ENCODE data around the gene MAGI1.

The MAGI1 gene

DNA sequence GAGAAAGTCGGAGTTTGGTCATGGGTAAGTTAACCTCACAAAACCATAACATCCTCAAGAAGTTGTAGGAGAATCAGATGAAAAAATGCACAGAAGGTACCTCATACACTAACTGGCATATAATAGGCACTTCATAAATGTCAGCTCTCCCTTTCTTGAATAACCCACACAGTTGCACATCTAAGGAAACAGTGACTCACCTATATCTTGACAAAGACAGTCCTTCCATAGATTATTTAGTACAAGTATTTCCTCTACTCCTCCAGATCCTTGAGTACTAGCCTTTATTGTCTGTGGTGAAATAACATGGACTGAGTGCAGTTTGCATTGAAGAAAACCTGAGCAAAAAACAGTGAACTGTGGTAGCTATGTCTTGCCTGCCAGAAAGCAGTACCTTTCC is 46.6 kb downstream of the MAGI1 start:
- intact Hi-C loops (cut with micrococcal nuclease) = no loop called here
- Mint-ChIP-seq H3K27ac (no peak overlapping the region), H3K27me3 (no peaks in the 10 kb centered on the region), H3K9me3 (no peaks in the 10 kb centered on the region), H3K36me3 (ENCODE audit: low read depth) (no peaks in the 10 kb centered on the region), H3K4me1 (ENCODE audit: low read depth) (no peaks in the 10 kb centered on the region), H3K4me3 (no peak overlapping the region)

DNA sequence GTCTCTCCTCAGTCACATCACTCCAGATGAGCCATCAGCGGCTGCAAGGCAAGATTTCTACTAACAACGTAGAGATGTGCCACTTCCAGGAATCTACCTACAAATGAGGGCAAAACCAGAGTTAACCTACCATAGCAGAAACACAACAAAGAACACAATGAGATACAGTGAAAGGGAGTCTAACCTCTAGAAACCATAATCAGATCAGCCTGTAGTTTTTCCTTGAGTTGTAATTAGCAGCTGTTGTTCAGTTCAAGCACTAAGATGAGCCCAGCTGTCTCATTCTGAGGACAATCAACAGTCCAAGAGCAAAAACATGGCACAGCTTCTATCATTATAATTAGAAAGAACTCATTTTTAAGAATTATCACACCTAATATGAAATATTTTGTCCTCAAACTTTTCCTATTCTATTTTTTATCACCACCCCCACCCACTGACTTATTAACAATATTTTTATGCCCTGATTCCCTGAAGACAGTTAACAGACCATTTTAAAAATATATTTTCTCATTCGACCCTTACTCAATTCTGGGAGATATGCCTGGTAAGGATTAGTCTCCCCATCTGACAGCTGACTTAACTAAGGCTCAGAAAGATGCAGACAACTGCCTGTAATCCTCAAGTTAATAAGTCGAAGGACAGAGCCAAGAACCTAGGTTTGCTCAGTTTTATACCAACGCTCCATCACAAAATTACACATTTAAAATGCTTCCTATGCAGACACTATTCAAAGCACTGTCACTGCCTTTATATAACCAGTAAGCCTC is 50.1 kb downstream of the MAGI1 start:
- Mint-ChIP-seq H3K4me3 (no peak overlapping the region), H3K9me3 (no peaks in the 10 kb centered on the region), H3K36me3 (ENCODE audit: low read depth) (no peaks in the 10 kb centered on the region), H3K27ac (no peak overlapping the region), H3K4me1 (ENCODE audit: low read depth) (no peaks in the 10 kb centered on the region), H3K27me3 (no peaks in the 10 kb centered on the region)
- intact Hi-C loops (cut with micrococcal nuclease) = no loop called here

DNA sequence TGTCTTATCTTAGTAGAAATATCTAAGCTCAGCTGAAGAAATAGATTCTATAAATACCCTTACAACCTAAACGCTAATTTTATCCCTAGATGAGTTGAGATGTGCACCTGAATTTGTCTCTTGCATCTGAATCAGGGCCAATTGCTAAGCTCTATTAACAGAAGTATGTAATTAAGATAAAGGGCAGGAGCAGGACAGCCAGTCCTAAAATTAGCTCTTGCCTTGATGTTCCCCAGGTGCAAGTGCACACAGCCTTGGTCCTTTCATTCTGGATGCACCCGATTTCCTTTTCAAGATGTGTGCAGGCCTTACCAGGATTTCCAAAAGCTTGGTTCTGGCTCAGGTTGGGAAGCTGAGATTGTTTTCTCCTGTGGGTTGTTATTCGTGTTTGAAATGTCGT is 52.4 kb downstream of the MAGI1 start:
- H3K4me1 Mint-ChIP-seq (ENCODE audit: low read depth) = no peaks in the 10 kb centered on the region
- H3K4me3 Mint-ChIP-seq = no peak overlapping the region
- intact Hi-C loops (cut with micrococcal nuclease) = no loop called here
- H3K9me3 Mint-ChIP-seq = no peaks in the 10 kb centered on the region
- H3K27me3 Mint-ChIP-seq = no peaks in the 10 kb centered on the region
- H3K27ac Mint-ChIP-seq = no peak overlapping the region
- no peaks in the 10 kb centered on the region for H3K36me3 Mint-ChIP-seq (ENCODE audit: low read depth)

DNA sequence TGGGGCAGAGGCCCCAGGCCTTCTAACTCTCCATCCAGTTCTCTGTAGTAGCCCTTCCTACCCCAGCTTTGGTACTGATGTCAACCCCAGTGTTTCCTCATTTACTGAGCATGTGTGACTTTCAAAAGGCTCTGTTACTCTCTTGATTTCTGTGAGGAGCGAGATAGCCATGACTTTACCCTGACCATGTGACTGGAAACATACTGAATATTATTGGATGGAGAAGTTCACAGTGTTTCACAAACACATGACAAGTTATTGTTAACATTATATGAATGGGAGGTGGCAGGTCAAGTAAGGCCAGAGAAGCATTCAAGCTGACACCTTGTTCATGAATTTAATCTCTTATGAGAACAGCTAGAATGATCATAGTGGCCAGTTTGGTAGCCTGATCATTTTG is 53.7 kb downstream of the MAGI1 start:
- Mint-ChIP-seq H3K36me3 (ENCODE audit: low read depth) (no peaks in the 10 kb centered on the region), H3K27ac (no peak overlapping the region), H3K27me3 (no peaks in the 10 kb centered on the region), H3K9me3 (no peaks in the 10 kb centered on the region), H3K4me1 (ENCODE audit: low read depth) (no peaks in the 10 kb centered on the region), H3K4me3 (no peak overlapping the region)
- intact Hi-C loops (cut with micrococcal nuclease) = no loop called here

DNA sequence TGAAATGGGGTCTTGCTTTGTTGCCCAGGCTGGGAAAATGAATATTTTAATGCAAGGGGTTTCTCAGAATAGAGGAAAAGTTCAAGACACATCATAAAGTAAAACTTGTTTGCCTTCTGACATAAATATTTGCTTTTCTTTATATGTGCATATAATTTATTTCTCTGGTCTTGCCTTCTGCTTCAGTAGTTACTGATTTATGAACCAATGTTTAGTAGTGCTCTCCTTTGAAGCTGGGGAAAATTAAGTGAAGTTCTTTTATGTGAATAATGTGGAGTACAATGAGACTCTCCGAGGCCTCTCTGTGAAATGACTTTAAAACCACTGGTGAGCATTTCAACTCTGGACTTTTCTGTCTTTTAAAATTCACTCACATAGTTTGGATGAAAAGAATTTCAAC is 55.6 kb downstream of the MAGI1 start:
- no peaks in the 10 kb centered on the region for H3K4me1 Mint-ChIP-seq (ENCODE audit: low read depth)
- H3K27me3 Mint-ChIP-seq = no peaks in the 10 kb centered on the region
- H3K9me3 Mint-ChIP-seq = no peaks in the 10 kb centered on the region
- H3K4me3 Mint-ChIP-seq = no peak overlapping the region
- intact Hi-C loops (cut with micrococcal nuclease) = no loop called here
- no peaks in the 10 kb centered on the region for H3K36me3 Mint-ChIP-seq (ENCODE audit: low read depth)
- H3K27ac Mint-ChIP-seq = no peak overlapping the region

DNA sequence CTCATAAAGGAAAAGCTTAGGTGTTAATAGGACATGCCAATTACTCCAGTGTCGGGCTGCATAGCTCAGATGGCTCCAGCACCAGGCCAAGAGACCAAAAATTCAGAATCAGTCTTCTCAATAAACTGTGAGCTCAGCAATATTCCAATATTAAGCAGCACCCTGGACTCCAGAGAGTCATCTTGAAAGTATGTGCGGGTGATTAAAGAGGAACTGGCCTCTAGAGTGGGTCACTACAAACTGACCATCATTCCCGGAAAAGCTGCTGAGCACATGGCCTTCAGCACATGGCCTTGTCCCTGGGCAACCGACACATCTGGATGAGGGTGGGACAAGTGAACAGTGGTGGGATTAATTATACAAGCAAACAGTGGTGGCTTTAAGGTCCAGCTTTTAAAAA is 59.0 kb downstream of the MAGI1 start:
- H3K27me3 Mint-ChIP-seq = no peaks in the 10 kb centered on the region
- no peaks in the 10 kb centered on the region for H3K36me3 Mint-ChIP-seq (ENCODE audit: low read depth)
- no peaks in the 10 kb centered on the region for H3K9me3 Mint-ChIP-seq
- H3K27ac Mint-ChIP-seq = no peak overlapping the region
- no peak overlapping the region for H3K4me3 Mint-ChIP-seq
- no peaks in the 10 kb centered on the region for H3K4me1 Mint-ChIP-seq (ENCODE audit: low read depth)
- intact Hi-C loops (cut with micrococcal nuclease) = no loop called here

DNA sequence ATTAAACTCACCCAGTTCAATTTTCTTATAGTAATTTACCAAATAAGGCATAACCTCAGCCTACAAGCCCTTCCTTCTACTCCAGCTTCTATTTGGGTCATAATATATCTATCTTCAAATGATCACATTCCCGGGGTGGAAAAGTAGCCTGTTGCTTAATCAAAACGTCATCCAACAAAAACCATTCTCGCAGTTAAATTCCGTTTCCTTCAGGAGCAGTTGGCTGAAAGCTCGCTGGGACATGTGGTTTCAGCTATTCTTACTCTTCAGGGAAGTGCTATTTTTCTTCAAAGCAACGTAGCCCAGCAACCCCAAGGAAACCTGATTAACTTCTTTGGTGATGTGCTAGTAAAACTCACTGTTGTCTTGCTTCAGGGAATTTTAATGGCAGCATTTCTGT is 59.6 kb downstream of the MAGI1 start:
- no peaks in the 10 kb centered on the region for H3K36me3 Mint-ChIP-seq (ENCODE audit: low read depth)
- H3K9me3 Mint-ChIP-seq = no peaks in the 10 kb centered on the region
- no peak overlapping the region for H3K27ac Mint-ChIP-seq
- no peak overlapping the region for H3K4me3 Mint-ChIP-seq
- no peaks in the 10 kb centered on the region for H3K27me3 Mint-ChIP-seq
- intact Hi-C loops (cut with micrococcal nuclease) = no loop called here
- no peaks in the 10 kb centered on the region for H3K4me1 Mint-ChIP-seq (ENCODE audit: low read depth)

DNA sequence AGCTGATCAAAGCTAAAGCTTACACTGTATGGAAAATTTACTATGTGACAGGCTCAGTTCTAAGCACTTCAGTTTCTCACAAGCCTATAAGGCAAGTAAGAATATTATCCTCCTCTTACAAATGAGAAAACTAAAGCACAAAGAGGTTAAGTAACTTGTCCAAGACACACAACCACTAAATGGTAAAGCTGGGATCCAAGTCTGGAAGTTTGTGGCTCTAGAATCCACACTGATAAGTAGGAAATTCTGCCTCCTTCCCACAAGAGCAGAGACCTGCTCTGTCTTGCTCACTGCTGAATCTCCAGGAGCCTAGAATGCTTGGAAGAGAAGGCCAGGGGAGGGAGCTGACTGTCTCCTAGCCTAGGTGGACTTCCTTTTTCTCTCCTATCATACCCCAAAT is 60.6 kb downstream of the MAGI1 start:
- Mint-ChIP-seq H3K27me3 (no peaks in the 10 kb centered on the region), H3K36me3 (ENCODE audit: low read depth) (no peaks in the 10 kb centered on the region), H3K4me3 (no peak overlapping the region), H3K9me3 (no peaks in the 10 kb centered on the region), H3K4me1 (ENCODE audit: low read depth) (no peaks in the 10 kb centered on the region), H3K27ac (no peak overlapping the region)
- intact Hi-C loops (cut with micrococcal nuclease) = no loop called here

DNA sequence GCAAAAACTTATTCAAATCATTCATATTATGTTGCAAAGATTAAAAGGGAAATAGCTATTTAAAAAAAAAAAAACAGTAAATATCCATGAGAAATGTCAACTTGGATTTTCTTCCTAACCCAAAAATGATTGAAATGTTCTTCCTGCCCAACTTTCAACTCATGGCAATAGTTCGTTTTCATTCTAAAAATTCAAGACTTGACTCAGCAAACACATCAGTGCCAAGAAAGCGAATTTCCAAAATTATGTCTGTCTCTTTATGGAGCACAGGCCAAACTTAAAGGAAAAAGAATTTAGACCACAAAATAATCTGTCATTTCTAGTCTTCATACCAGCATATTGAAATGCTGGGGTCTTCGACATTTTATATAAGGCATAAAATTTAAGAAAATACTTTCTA is 63.7 kb downstream of the MAGI1 start:
- no peaks in the 10 kb centered on the region for H3K36me3 Mint-ChIP-seq (ENCODE audit: low read depth)
- no peaks in the 10 kb centered on the region for H3K9me3 Mint-ChIP-seq
- H3K27me3 Mint-ChIP-seq = no peaks in the 10 kb centered on the region
- no peak overlapping the region for H3K4me3 Mint-ChIP-seq
- H3K4me1 Mint-ChIP-seq (ENCODE audit: low read depth) = no peaks in the 10 kb centered on the region
- H3K27ac Mint-ChIP-seq = no peak overlapping the region
- intact Hi-C loops (cut with micrococcal nuclease) = no loop called here

DNA sequence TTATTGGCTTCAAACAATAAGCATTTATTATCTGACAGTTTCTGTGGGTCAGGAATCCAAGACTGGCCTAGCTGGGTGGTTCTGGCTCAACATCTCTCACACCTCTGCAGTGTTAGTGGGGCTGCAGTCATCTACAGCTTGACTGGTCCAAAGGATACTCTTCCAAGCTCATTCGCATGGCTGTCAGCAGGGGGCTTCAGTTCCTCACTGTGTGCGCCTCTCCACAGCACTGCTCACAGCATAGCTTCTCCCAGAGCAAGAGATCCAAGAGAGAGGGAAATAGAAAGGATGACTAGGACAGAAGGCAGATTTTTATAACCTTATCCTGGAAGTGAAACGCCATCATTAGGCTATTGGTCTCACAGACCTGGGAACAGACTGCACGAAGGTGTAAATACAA is 64.2 kb downstream of the MAGI1 start:
- intact Hi-C loops (cut with micrococcal nuclease) = no loop called here
- no peaks in the 10 kb centered on the region for H3K27me3 Mint-ChIP-seq
- H3K4me3 Mint-ChIP-seq = no peak overlapping the region
- no peak overlapping the region for H3K27ac Mint-ChIP-seq
- H3K9me3 Mint-ChIP-seq = no peaks in the 10 kb centered on the region
- H3K4me1 Mint-ChIP-seq (ENCODE audit: low read depth) = no peaks in the 10 kb centered on the region
- H3K36me3 Mint-ChIP-seq (ENCODE audit: low read depth) = no peaks in the 10 kb centered on the region

DNA sequence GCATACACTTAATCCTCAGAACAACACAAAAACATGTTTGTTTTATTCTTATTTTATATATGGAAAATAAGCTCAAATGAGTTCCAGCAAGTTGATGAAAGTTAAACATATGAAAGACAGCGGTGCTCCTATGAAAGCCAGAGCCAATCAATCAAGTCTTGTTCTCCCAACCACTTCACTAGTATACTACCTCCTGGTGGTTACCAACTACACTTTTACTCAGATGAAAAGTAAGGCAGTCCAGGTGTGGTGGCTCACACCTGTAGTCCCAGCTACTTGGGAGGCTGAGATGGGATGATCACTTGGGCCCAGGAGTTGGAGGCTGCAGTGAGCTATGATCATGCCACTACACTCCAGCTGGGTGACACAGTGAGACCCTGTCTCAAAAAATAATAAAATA is 66.0 kb downstream of the MAGI1 start:
- intact Hi-C loops (cut with micrococcal nuclease) = no loop called here
- no peaks in the 10 kb centered on the region for H3K9me3 Mint-ChIP-seq
- H3K36me3 Mint-ChIP-seq (ENCODE audit: low read depth) = no peaks in the 10 kb centered on the region
- H3K4me1 Mint-ChIP-seq (ENCODE audit: low read depth) = no peaks in the 10 kb centered on the region
- no peak overlapping the region for H3K27ac Mint-ChIP-seq
- H3K4me3 Mint-ChIP-seq = no peak overlapping the region
- no peaks in the 10 kb centered on the region for H3K27me3 Mint-ChIP-seq

DNA sequence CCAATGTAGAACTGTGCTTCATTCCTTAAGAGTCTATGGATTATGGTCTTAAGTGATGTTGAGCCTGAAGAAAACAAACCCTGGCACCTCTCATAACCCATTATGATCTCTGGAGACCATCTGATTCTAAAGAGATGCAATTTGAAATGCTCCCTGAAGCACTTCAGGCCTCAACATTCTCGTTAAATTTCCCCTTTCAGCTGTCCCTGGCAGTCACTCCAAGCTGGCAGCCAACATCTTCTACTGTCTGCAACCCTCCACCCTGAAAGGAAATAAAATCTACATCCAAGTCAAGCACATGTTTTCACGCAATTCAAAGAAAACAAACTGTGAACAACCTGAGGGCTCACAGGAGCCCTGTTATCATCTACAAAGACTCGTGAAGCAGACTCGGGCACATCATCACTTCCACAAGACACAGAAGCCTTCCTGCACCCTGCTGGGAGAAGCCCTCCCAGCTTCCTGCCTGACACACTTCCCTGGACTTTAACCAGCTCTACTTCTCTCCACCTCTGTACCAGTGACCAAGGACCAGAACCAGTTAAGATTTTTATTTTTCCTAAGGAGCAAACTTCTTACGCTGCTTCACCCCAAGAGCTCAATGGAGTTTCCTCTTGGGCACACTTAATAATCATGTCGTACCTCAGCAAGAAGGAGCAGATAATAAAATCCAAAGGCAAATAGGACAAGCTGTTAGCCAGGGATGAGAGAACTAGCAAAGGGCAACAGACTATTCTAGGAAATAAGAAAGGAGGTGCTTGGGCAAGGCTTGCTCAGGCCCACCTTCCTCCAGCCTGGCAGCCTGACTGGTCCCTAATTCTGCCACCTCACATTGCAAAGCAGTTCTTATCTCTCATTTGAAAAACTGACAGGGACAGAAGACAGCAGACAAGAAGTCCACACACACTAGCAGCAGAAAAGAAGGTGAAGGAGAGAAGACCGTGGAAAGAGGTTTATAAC is 67.1 kb downstream of the MAGI1 start:
- Mint-ChIP-seq H3K36me3 (ENCODE audit: low read depth) (no peaks in the 10 kb centered on the region), H3K4me3 (no peak overlapping the region), H3K27me3 (no peaks in the 10 kb centered on the region), H3K4me1 (ENCODE audit: low read depth) (no peaks in the 10 kb centered on the region), H3K27ac (no peak overlapping the region), H3K9me3 (no peaks in the 10 kb centered on the region)
- intact Hi-C loops (cut with micrococcal nuclease) = no loop called here

DNA sequence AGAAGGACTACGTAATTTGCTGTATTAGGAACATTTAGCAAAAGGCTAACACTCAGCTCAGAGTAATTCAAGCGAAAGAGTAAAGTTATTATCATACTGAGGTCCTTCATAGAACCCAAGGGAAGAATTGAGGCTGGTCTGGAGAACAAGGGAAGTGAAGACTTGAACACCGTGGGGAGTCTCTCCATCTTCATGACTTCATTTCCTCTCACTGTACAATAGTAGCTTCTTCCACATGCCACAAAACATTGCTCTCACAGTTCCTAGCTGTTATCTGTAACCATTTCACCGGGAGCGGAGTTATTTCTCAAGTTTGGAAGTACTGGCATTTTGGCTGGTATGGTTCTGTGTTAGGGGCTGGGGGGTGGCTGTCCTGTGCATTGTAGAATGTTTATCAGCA is 69.7 kb downstream of the MAGI1 start:
- no peaks in the 10 kb centered on the region for H3K36me3 Mint-ChIP-seq (ENCODE audit: low read depth)
- H3K4me1 Mint-ChIP-seq (ENCODE audit: low read depth) = no peaks in the 10 kb centered on the region
- intact Hi-C loops (cut with micrococcal nuclease) = no loop called here
- no peaks in the 10 kb centered on the region for H3K9me3 Mint-ChIP-seq
- H3K27me3 Mint-ChIP-seq = no peaks in the 10 kb centered on the region
- no peak overlapping the region for H3K27ac Mint-ChIP-seq
- no peak overlapping the region for H3K4me3 Mint-ChIP-seq

DNA sequence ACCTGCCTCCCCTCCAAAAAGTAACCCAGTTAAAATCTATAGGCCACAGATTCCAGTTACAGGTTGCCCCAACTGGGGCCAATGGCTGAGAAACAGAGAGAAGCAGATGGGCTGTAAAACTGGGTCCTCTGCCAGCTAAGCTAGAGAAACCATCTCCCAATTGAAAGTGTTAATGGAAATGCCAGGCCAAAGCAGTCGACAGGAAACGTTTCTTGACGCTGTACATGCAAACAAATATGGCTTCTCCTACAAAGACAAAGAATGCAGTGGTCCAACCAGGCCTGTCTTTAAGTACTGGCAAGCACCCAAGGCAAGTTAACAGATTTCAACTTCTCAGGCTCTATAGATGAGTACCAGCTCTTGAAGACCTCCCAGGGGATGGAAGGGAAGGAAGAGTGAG is 71.3 kb downstream of the MAGI1 start:
- Mint-ChIP-seq H3K9me3 (no peaks in the 10 kb centered on the region), H3K4me3 (no peak overlapping the region), H3K4me1 (ENCODE audit: low read depth) (no peaks in the 10 kb centered on the region), H3K27ac (no peak overlapping the region), H3K27me3 (no peaks in the 10 kb centered on the region), H3K36me3 (ENCODE audit: low read depth) (no peaks in the 10 kb centered on the region)
- intact Hi-C loops (cut with micrococcal nuclease) = no loop called here
